Liver (tissue), 9 donors: Measurements from ENCODE around the gene MVB12B. TPM values are rescaled to one million over a fixed set of nuclear protein-coding genes. Genes with fewer than 3 reads are reported as not detected.

ENCODE experiments used
- DNase-seq: peaks from one replicate; pipeline ENCODE4 v3.0.0-alpha.2; 2017; ENCODE audit warnings: low spot score
- H3K27ac ChIP-seq, 2 donors: one replicate each; pipeline ENCODE4 v1.7.0; 2013; ENCODE audit warnings: inconsistent platforms in 2 of 2, low read length in 2 of 2, control low read depth in 1 of 2, low read depth in 1 of 2, mild to moderate bottlenecking in 1 of 2
- H3K27me3 ChIP-seq, 4 donors: one replicate each; pipeline versions ENCODE4 v1.6.1 to v1.7.0; 2013; ENCODE audit warnings: low read length in 3 of 4, inconsistent platforms in 1 of 4, mild to moderate bottlenecking in 1 of 4, moderate library complexity in 1 of 4; ENCODE audit not compliant: control insufficient read depth in 4 of 4, insufficient read depth in 4 of 4
- H3K36me3 ChIP-seq, 4 donors: one replicate each; pipeline versions ENCODE4 v1.6.1 to v1.7.0; 2013; ENCODE audit warnings: low read length in 3 of 4, mild to moderate bottlenecking in 3 of 4, low read depth in 1 of 4, moderate library complexity in 1 of 4; ENCODE audit not compliant: control insufficient read depth in 4 of 4, insufficient read depth in 3 of 4
- H3K4me1 ChIP-seq, 4 donors: one replicate each; pipeline versions ENCODE4 v1.6.1 to v1.7.0; 2013; ENCODE audit warnings: low read length in 3 of 4, mild to moderate bottlenecking in 3 of 4, moderate library complexity in 1 of 4; ENCODE audit not compliant: control insufficient read depth in 4 of 4, insufficient read depth in 4 of 4
- H3K4me3 ChIP-seq, 3 donors: one replicate each; pipeline versions ENCODE4 v1.6.1 to v1.7.0; 2013; ENCODE audit warnings: low read length in 3 of 3, control low read depth in 1 of 3, low read depth in 1 of 3, mild to moderate bottlenecking in 1 of 3
- H3K9ac ChIP-seq, 2 donors: one replicate each; pipeline ENCODE4 v1.7.0; 2013; ENCODE audit warnings: low read length in 2 of 2, mild to moderate bottlenecking in 2 of 2, moderate library complexity in 2 of 2, control low read depth in 1 of 2, low read depth in 1 of 2
- H3K9me3 ChIP-seq, 4 donors: one replicate each; pipeline versions ENCODE4 v1.6.1 to v1.7.0; 2013; ENCODE audit warnings: low read length in 3 of 4; ENCODE audit not compliant: control insufficient read depth in 4 of 4
- CTCF ChIP-seq: fragments of 150-350 bp; IDR thresholded peaks from 2 replicates; pipeline ENCODE4 v1.5.1; 2017; ENCODE audit warnings: improper control_type of control experiment, low read depth, low read length; ENCODE audit not compliant: missing input control
- EGR1 ChIP-seq, 2 donors: IDR thresholded peaks; 2 replicates each; pipeline ENCODE4 v1.6.1; 2016 to 2018; ENCODE audit warnings: antibody characterized with exemption in 2 of 2, low read depth in 2 of 2
- FOXA2 ChIP-seq: IDR thresholded peaks from 2 replicates; pipeline ENCODE4 v1.6.1; 2016; ENCODE audit warnings: antibody characterized with exemption
- HNF4A ChIP-seq, 2 donors: conservative IDR thresholded peaks; 2 replicates each; pipeline ENCODE4 v1.6.1; 2016; ENCODE audit warnings: antibody characterized with exemption in 2 of 2, mild to moderate bottlenecking in 2 of 2
- JUND ChIP-seq, 2 donors: IDR thresholded peaks; 2 replicates each; pipeline ENCODE4 v1.6.1; 2016; ENCODE audit warnings: antibody characterized with exemption in 2 of 2
- MAX ChIP-seq: IDR thresholded peaks from 2 replicates; pipeline ENCODE4 v1.6.1; 2016; ENCODE audit warnings: antibody characterized with exemption
- NR2F2 ChIP-seq: IDR thresholded peaks from 2 replicates; pipeline ENCODE4 v1.6.1; 2016; ENCODE audit warnings: antibody characterized with exemption
- RAD21 ChIP-seq, 2 donors: IDR thresholded peaks; 2 replicates each; pipeline ENCODE4 v1.6.1; 2016; ENCODE audit warnings: antibody characterized with exemption in 2 of 2, mild to moderate bottlenecking in 2 of 2
- REST ChIP-seq: IDR thresholded peaks from 2 replicates; pipeline ENCODE4 v1.6.1; 2016; ENCODE audit warnings: antibody characterized with exemption, mild to moderate bottlenecking
- SP1 ChIP-seq: IDR thresholded peaks from 2 replicates; pipeline ENCODE4 v1.6.1; 2018; ENCODE audit warnings: antibody characterized with exemption, mild to moderate bottlenecking
- TAF1 ChIP-seq: conservative IDR thresholded peaks from 2 replicates; pipeline ENCODE4 v1.6.1; 2016; ENCODE audit warnings: antibody characterized with exemption, mild to moderate bottlenecking
- YY1 ChIP-seq: IDR thresholded peaks from 2 replicates; pipeline ENCODE4 v1.6.1; 2016; ENCODE audit warnings: antibody characterized with exemption, mild to moderate bottlenecking
- ZBTB33 ChIP-seq: IDR thresholded peaks from 2 replicates; pipeline ENCODE4 v1.6.1; 2016; ENCODE audit warnings: antibody characterized with exemption
- WGBS: extraction: QIAGEN DNeasy Blood & Tissue Kit; methylation state at CpG from one replicate; pipeline ENCODE4 v1.1.7; 2013; 5-methylcytosine and 5-hydroxymethylcytosine counted together
- polyA plus RNA-seq, 2 donors: library from polyadenylated mRNA; stranded (reverse) in 1 of 2; unstranded in 1 of 2; fragments of 200-250 nt in 1 of 2; fragments of >200 nt in 1 of 2; fragmentation: Nextera tagmentation in 1 of 2; extraction: Ambion mirVana in 1 of 2; gene quantifications; one replicate each; pipeline versions ENCODE4 v1.2.1 to v1.2.3, GENCODE V29; 2013 to 2015
- total RNA-seq, 2 donors: library from RNA; depleted of rRNA; stranded (reverse); fragments of >200 nt; gene quantifications; one replicate each; pipeline ENCODE4 v1.2.3, GENCODE V29; 2014
- donor health status: healthy.
- donor health status: healthy.
- donor health status: healthy.
- donor health status: healthy.
- donor health status: healthy.

Gene MVB12B
- total and polyA plus RNA-seq, 4 donors: 5.3 to 12.4 (median 8.4) TPM

- peaks cover 0 to 1% (median 0%) of the 10 kb centered on the region in 4 donors for H3K4me1 ChIP-seq
- TF ChIP-seq REST: no peak
- TF ChIP-seq EGR1 (IDR thresholded peaks at IDR 0.05; ENCODE audit: low read depth in 2 of 2): no peak
- TF ChIP-seq YY1: no peak
- no peak for TF ChIP-seq RAD21 (IDR thresholded peaks at IDR 0.05)
- TF ChIP-seq JUND (IDR thresholded peaks at IDR 0.05): no peak
- TF ChIP-seq HNF4A (conservative IDR thresholded peaks at IDR 0.05): no peak
- no peak for TF ChIP-seq TAF1
- no peak for DNase-seq
Measured at GRCh38 chr9:126381195-126381594, 54.6 kb downstream of the MVB12B start.

GRCh38 chr9:126383406-126384046 is 56.9 kb downstream of the MVB12B start:
- H3K27ac ChIP-seq: no peak overlapping the region
- 86% methylated on average over 3 of the region's 3 CpGs for WGBS
- no peak overlapping the region for H3K9ac ChIP-seq
- no peaks in the 10 kb centered on the region for H3K9me3 ChIP-seq
- H3K36me3 ChIP-seq: peaks cover 0 to 16% (median 6%) of the 10 kb centered on the region in 4 donors
- H3K27me3 ChIP-seq: no peaks in the 10 kb centered on the region
- DNase-seq: peak; percentile 3
- no peak overlapping the region for H3K4me3 ChIP-seq
- TF ChIP-seq HNF4A (conservative IDR thresholded peaks at IDR 0.05): no peak
- no peak for TF ChIP-seq CTCF
- TF ChIP-seq SP1: no peak
- no peak for TF ChIP-seq RAD21 (IDR thresholded peaks at IDR 0.05)
- no peak for TF ChIP-seq REST
- no peak for TF ChIP-seq FOXA2
- no peak for TF ChIP-seq MAX
- no peak for TF ChIP-seq ZBTB33
- TF ChIP-seq NR2F2: no peak
- H3K4me1 ChIP-seq: no peaks in the 10 kb centered on the region

More at GRCh38 chr9:126381195-126381594, 54.6 kb downstream of the MVB12B start:
- Histone ChIP-seq H3K27ac (no peak overlapping the region), H3K9me3 (no peaks in the 10 kb centered on the region), H3K9ac (no peak overlapping the region), H3K4me3 (no peak overlapping the region), H3K27me3 (no peaks in the 10 kb centered on the region), H3K36me3 (peaks cover 0 to 6% (median 0%) of the 10 kb centered on the region in 4 donors)
- 94% methylated on average over 6 of the region's 6 CpGs for WGBS
